ENCODE results near the gene ERC2.
"Not testable (repeated sequence)": the region's sequence is repeated elsewhere in the genome, so short reads cannot be mapped to it uniquely, and the experiment has no call there.

The ERC2 gene

GRCh38 chr3:55880357-55880756, 587.9 kb downstream of the ERC2 start:
- DNase-seq (ENCODE audit: low read depth): no peak

DNA sequence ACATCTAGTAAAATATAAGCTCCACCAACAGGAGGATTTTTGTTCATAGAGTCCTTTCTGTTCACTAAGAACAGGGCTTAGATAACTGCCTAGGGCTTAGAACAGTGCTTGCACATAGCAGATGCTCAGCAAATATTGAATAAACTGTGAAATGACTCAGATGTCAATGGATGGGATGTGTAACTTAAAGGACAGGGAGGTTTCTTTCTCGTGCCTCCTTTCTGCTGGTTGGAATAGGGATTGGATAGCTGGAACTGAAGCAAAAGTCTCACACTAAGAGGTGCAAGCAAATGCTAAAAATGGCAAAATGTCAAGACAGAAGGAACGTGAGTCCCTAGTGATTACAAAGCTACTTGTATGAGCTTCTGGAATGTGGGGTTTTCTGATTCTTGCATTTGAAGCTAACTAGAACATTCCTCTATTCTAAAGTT, 588.4 kb downstream of the ERC2 start:
- no peak for DNase-seq (ENCODE audit: low read depth)

GRCh38 chr3:55877703-55878102, 590.6 kb downstream of the ERC2 start:
- DNase-seq (ENCODE audit: low read depth): no peak

DNA sequence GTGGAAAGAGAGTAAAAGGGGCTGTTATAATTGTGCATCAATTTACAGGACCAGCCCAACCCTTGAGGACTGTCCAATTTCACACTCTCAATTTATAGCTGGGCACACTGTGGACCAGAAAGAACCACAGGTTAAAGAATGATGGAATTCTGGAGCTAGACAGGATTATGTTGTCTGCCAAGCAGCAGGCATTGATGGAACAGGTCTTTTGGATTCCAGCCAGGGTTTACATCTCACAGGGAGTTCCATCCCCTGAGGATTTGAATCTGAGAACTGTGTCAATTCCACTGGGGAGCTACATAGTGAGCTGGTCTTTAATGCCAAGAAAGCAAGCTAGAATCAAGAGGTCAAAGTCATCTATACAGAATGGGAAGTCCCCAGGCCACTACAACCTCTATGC, 591.7 kb downstream of the ERC2 start:
- no peak for DNase-seq (ENCODE audit: low read depth)

DNA sequence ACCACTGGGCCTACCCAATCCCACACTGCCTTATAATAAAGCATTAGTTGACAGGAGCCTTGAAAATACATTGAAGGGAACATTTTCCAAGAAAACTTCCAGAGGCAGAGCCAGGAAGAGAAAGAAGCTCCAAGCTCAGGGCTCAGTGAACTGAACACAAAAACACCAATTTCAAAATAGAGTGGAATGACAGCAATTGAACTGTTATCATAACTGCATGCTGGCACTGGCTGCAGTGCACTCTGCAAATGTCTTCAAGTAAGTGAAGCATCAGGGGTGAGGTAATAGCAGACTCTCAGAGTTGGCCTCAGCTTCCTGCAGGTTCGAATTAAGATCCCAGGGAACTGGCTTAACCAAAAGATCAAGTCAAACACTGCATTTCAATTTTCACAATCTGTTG, 593.2 kb downstream of the ERC2 start:
- no peak for DNase-seq (ENCODE audit: low read depth)

GRCh38 chr3:55873523-55874254, 594.6 kb downstream of the ERC2 start:
- no peak for DNase-seq (ENCODE audit: low read depth)

GRCh38 chr3:55870594-55870993, 597.7 kb downstream of the ERC2 start:
- DNase-seq (ENCODE audit: low read depth): no peak

GRCh38 chr3:55868347-55868746, 599.9 kb downstream of the ERC2 start:
- DNase-seq (ENCODE audit: low read depth): no peak

DNA sequence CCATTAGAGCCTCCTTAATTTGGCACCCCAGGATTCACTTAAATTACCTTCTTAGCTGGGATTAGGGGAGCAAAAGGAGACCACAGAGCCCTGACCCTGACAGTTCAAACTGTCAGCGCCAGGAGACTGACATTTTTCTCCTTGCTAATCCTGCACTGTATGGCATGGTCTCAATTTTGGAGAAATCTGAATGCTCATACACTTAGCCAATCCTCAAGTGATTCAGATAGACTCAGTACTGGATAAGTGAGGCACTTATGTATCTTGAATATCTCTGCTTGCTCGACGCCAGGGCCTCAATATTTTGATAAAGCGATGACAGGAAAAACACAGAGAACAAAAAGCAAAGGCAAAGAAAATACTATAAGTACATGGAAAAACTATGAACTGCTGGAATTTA, 605.2 kb downstream of the ERC2 start:
- DNase-seq (ENCODE audit: low read depth): no peak

DNA sequence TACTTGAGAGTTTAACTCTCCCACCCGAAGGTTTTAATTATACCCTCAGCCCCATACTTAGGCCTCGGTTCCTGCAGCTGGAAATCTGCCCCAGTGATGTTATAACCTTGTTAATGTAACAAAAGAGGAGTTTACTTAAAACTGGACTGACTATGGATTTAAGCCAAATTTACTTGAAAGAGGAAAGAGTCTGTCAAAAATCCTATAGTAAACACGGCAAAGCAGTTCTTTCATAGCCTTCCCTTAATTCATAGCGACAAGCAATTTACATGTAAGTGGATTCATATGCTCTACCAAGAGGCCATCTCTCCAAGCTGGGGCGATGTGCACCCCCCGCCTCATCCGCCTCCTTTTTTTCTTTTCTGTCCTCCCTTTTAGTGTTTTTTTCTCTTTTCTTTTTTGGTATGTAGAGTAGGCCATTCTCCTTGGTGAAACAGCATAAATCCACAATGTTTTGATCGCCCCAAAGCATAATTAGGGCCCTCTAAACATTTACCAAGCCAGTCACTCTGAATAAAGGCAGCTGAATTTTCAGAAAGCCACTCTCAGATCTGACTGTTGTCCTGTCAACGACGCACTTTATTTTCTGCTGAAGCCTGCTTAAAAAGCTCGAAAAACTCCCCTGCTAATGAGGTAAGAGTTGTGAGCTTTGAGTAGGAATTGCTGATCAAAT, 608.1 kb downstream of the ERC2 start:
- no peak for DNase-seq (ENCODE audit: low read depth)

- no peak for DNase-seq (ENCODE audit: low read depth)
These were observed 609.0 kb downstream of the ERC2 start for GRCh38 chr3:55859305-55859704.

- no peak for DNase-seq (ENCODE audit: low read depth)
These were observed 609.5 kb downstream of the ERC2 start for GRCh38 chr3:55858727-55859126.

- no peak for DNase-seq (ENCODE audit: low read depth)
These were observed 610.0 kb downstream of the ERC2 start for GRCh38 chr3:55858302-55858701.

- DNase-seq (ENCODE audit: low read depth): no peak
These were observed 610.6 kb downstream of the ERC2 start for GRCh38 chr3:55857633-55858032.

- DNase-seq (ENCODE audit: low read depth): no peak
These were observed 613.0 kb downstream of the ERC2 start for GRCh38 chr3:55855311-55855710.

- DNase-seq (ENCODE audit: low read depth): no peak
These were observed 613.8 kb downstream of the ERC2 start for GRCh38 chr3:55854494-55854893.

DNA sequence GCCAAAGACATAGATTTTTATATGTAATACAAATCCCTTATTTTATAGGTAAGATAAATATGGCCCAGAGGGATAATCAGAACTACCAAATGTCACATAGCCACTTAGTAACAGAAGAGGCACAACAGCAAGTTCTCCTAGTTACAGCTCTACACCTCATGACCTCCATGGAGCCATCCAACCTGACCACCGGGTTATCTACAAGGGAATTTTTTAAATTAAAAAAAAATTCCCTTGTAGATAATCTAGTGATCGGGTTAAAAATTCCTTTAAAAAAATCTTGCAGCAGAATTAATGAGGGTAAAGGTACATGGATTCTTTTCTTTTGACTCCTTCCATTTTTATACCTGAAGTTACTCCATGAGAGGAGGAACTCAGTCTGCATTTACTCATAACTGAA, 615.9 kb downstream of the ERC2 start:
- no peak for DNase-seq (ENCODE audit: low read depth)

- no peak for DNase-seq (ENCODE audit: low read depth)
These were observed 626.1 kb downstream of the ERC2 start for GRCh38 chr3:55842204-55842603.

- DNase-seq (ENCODE audit: low read depth): not testable (repeated sequence)
These were observed 636.4 kb downstream of the ERC2 start for GRCh38 chr3:55831876-55832275.

GRCh38 chr3:55828712-55829111, 639.6 kb downstream of the ERC2 start:
- no peak for DNase-seq (ENCODE audit: low read depth)

GRCh38 chr3:55827786-55828185, 640.5 kb downstream of the ERC2 start:
- no peak for DNase-seq (ENCODE audit: low read depth)

DNA sequence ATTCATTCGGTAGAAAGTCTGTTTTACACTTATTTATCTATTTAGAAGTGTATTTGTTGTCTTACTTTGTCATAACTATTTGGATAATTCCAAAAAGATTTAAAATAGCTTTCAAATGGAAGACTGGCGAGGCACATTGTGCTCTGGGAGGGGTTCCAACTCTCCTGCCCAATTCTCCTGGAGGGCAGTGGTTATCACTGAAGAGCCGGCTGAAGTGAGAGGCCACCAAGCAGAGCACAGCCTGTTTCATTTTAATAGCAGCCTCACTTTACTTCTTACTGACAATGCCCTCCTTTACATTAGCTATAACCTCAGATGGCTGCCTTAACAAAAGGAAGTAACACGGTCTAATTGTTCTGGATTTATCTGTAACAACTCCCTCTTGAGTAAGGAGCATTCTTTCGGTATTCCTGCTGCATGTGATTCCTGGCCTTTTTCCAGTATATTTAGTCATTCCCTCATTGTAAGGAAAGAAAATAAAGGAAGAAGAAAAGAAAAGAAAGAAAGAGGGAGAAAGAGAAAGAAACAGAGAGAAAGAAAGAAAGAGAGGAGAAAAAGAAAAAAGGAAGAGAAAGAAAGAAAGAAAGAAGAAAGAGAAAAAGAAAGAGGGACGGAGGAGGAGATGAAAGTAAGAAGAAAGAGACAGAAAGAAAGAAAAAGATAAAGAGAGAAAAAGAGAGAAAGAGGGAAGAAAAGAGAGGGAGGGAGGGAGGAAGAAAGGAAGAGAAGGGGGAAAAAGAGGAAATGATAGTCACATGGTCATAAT, 641.4 kb downstream of the ERC2 start:
- DNase-seq (ENCODE audit: low read depth): no peak

DNA sequence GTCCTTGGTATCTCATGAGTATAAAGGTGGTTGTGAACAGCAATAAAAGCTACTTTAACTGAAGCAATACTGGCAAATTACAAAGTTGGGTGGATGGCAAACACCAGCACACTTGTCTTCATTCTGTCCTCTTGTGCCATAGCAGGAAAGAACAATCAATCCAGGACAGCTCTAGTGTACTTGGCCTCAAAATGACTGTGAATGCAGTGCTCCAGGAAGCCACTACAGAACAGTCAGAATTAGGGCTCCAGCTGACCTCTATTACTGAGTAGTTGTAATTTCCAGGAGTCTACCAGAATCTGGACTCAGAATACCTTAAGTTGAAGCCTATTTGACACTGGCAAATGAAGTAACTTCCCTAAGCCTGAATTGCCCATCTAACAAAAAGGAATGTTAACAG, 642.2 kb downstream of the ERC2 start:
- DNase-seq (ENCODE audit: low read depth): no peak

Measured in GM04504 (cell line).